H1 (cell line): ENCODE results near the gene GPRIN3. TPM values are rescaled to one million over a fixed set of nuclear protein-coding genes. Genes with fewer than 3 reads are reported as not detected.

Experiments
- ATF3 ChIP-seq: IDR thresholded peaks from 2 replicates; pipeline ENCODE4 v1.6.1; 2011; ENCODE audit warnings: low read depth, mild to moderate bottlenecking, low read length; ENCODE audit not compliant: insufficient read depth
- CHD7 ChIP-seq: fragments of 300-600 bp; sonication (generic); IDR thresholded peaks from 2 replicates; pipeline ENCODE4 v1.7.1; 2012; ENCODE audit warnings: low read length, moderate library complexity, mild to moderate bottlenecking, inconsistent platforms; ENCODE audit not compliant: insufficient replicate concordance
- EP300 ChIP-seq, 2 experiments: IDR thresholded peaks; 1 replicate in 1 of 2; 2 replicates in 1 of 2; pipeline ENCODE4 v1.6.1; 2011 to 2012; ENCODE audit warnings: low read depth in 2 of 2, low read length in 2 of 2, mild to moderate bottlenecking in 2 of 2, borderline replicate concordance in 1 of 2, inconsistent platforms in 1 of 2, moderate library complexity in 1 of 2
- KDM4A ChIP-seq: IDR thresholded peaks from one replicate; pipeline ENCODE4 v1.7.1; 2012; ENCODE audit warnings: low read depth, mild to moderate bottlenecking, moderate library complexity, low read length, inconsistent platforms; ENCODE audit not compliant: severe bottlenecking
- SAP30 ChIP-seq: fragments of 300-600 bp; sonication (generic); IDR thresholded peaks from 2 replicates; pipeline ENCODE4 v1.7.1; 2012; ENCODE audit warnings: low read length, moderate library complexity, mild to moderate bottlenecking, inconsistent platforms; ENCODE audit not compliant: insufficient read depth, insufficient replicate concordance
- SIRT6 ChIP-seq: IDR thresholded peaks from one replicate; pipeline ENCODE4 v1.7.1; 2012; ENCODE audit warnings: low read length, inconsistent platforms
- SP4 ChIP-seq: IDR thresholded peaks from 2 replicates; pipeline ENCODE4 v1.6.1; 2012; ENCODE audit warnings: low read length, inconsistent platforms
- SUZ12 ChIP-seq: fragments of 200-600 bp; sonication (generic); IDR thresholded peaks from 2 replicates; pipeline ENCODE4 v1.6.1; 2012; ENCODE audit warnings: mild to moderate bottlenecking, inconsistent platforms, low read length, moderate library complexity, mixed read lengths
- polyA plus RNA-seq, 7 experiments: library from polyadenylated mRNA; depleted of rRNA in 3 of 7; stranded (reverse) in 5 of 7; unstranded in 2 of 7; fragments of >200 nt in 5 of 7; fragments of 200-250 nt in 2 of 7; gene quantifications; 1 replicate in 5 of 7; 2 replicates in 1 of 7; 4 replicates in 1 of 7; pipeline versions ENCODE4 v1.2.1 to v1.2.3, GENCODE V29; 2011 to 2013; ENCODE audit warnings: missing spikeins in 2 of 7, mixed read lengths in 2 of 7
- total RNA-seq: library from RNA; stranded (reverse); fragmentation: NEBNext Ultra II Directional; extraction: Animal tissue kit (Norgen Biotek cat#: 25700); gene quantifications from 2 replicates; pipeline ENCODE4 v1.2.1, GENCODE V29; 2021

The GPRIN3 gene
- total and polyA plus RNA-seq, 2 of the 8 experiments (the other 6 are each of a cell fraction or from before 2014, with no cell fraction given), result 0.17 to 1.4 TPM

- TF ChIP-seq ATF3 (no peak), SIRT6 (no peak), SP4 (no peak), KDM4A (no peak), SUZ12 (no peak), CHD7 (no peak), SAP30 (no peak), EP300 (IDR thresholded peaks at IDR 0.05; ENCODE audit: borderline replicate concordance in 1 of 2, low read depth in 2 of 2, low read length in 2 of 2) (no peak)
Measured at GRCh38 chr4:89273741-89274141, 33.9 kb downstream of the GPRIN3 start (continued).
